ENCODE results near the gene TDG. TPM values are rescaled to one million over a fixed set of nuclear protein-coding genes. Genes with fewer than 3 reads are reported as not detected.

TDG gene
- total and polyA plus RNA-seq, 2 donors from 2014 or later, result 9.2 to 17.2 TPM

DNA sequence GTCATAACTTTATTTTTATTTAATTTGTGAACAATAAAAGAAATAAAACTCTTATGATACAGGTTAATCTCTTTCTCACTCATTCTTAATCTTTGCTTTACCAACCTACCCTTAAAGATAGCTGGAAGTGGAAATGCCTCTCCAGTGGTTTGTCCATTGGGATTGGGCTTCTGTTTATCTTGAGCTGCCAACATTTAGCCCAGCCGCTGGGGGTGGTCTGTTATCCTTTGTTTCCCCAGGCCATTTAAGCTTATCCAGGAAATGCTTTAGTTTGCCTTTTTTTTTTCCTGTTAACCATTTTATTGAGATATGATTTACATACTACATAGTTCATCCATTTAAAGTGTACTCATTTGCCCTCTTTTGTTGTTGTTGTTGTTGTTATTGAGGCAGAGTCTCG is 8.2 kb downstream of the TDG start:
- FAIRE-seq (no peak), DNase-seq (no peak)
- peaks cover 0 to 6% (median 3%) of the 10 kb centered on the region in 3 donors for H3K4me1 ChIP-seq (ENCODE audit: control insufficient read depth in 2 of 3, insufficient read depth in 2 of 3, low read depth in 1 of 3, low read length in 3 of 3)
- H3K27ac ChIP-seq (ENCODE audit: low read depth in 2 of 2, low read length in 2 of 2), result no peak overlapping the region
- H3K9me3 ChIP-seq (ENCODE audit: control insufficient read depth in 2 of 3, insufficient read depth in 1 of 3, low read length in 3 of 3), result no peaks in the 10 kb centered on the region
- intact Hi-C loops (cut with DNase I), result no loop called here
- H3K36me3 ChIP-seq (ENCODE audit: control insufficient read depth in 2 of 3, insufficient read depth in 3 of 3, low read length in 3 of 3), result peaks cover 4 to 8% (median 7%) of the 10 kb centered on the region in 3 donors
- no peak overlapping the region for H3K4me3 ChIP-seq (ENCODE audit: low read length in 3 of 3)
- no peak overlapping the region for H3K9ac ChIP-seq (ENCODE audit: low read length in 3 of 3)
- no peaks in the 10 kb centered on the region for H3K27me3 ChIP-seq (ENCODE audit: control insufficient read depth, insufficient read depth, low read length)
- TF ChIP-seq, protein P1, sequence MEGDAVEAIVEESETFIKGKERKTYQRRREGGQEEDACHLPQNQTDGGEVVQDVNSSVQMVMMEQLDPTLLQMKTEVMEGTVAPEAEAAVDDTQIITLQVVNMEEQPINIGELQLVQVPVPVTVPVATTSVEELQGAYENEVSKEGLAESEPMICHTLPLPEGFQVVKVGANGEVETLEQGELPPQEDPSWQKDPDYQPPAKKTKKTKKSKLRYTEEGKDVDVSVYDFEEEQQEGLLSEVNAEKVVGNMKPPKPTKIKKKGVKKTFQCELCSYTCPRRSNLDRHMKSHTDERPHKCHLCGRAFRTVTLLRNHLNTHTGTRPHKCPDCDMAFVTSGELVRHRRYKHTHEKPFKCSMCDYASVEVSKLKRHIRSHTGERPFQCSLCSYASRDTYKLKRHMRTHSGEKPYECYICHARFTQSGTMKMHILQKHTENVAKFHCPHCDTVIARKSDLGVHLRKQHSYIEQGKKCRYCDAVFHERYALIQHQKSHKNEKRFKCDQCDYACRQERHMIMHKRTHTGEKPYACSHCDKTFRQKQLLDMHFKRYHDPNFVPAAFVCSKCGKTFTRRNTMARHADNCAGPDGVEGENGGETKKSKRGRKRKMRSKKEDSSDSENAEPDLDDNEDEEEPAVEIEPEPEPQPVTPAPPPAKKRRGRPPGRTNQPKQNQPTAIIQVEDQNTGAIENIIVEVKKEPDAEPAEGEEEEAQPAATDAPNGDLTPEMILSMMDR (IDR thresholded peaks at IDR 0.05; ENCODE audit: borderline replicate concordance, extremely low read depth, insufficient read depth), result no peak

DNA sequence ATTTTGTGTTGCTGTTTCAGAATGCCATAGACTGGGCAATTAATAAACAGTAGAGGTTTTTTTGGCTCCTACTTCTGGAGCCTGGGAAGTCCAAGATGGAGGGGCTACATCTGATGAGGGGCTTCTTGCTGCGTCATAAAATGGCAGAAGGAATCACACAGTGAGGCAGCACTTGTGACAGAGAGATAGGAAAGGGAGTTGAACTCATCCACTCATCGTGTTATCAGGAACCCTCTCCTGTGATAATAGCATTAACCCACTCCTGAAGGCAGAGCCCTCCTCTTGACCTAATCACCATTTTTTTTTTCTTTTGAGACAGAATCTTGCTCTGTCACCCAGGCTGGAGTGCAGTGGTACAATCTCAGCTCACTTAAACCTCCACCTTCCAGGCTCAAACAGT is 9.7 kb downstream of the TDG start:
- no peak for DNase-seq
- H3K9me3 ChIP-seq (ENCODE audit: control insufficient read depth in 2 of 3, insufficient read depth in 1 of 3, low read length in 3 of 3), result no peaks in the 10 kb centered on the region
- no peak overlapping the region for H3K27ac ChIP-seq (ENCODE audit: low read depth in 2 of 2, low read length in 2 of 2)
- TF ChIP-seq, protein P1 (IDR thresholded peaks at IDR 0.05; ENCODE audit: borderline replicate concordance, extremely low read depth, insufficient read depth), result no peak
- no peak overlapping the region for H3K9ac ChIP-seq (ENCODE audit: low read length in 3 of 3)
- intact Hi-C loops (cut with DNase I), result no loop called here
- FAIRE-seq, result no peak
- peaks cover 6 to 16% (median 12%) of the 10 kb centered on the region in 3 donors for H3K36me3 ChIP-seq (ENCODE audit: control insufficient read depth in 2 of 3, insufficient read depth in 3 of 3, low read length in 3 of 3)
- no peak overlapping the region for H3K4me3 ChIP-seq (ENCODE audit: low read length in 3 of 3)
- no peaks in the 10 kb centered on the region for H3K4me1 ChIP-seq (ENCODE audit: control insufficient read depth in 2 of 3, insufficient read depth in 2 of 3, low read depth in 1 of 3, low read length in 3 of 3)
- H3K27me3 ChIP-seq (ENCODE audit: control insufficient read depth, insufficient read depth, low read length), result no peaks in the 10 kb centered on the region

DNA sequence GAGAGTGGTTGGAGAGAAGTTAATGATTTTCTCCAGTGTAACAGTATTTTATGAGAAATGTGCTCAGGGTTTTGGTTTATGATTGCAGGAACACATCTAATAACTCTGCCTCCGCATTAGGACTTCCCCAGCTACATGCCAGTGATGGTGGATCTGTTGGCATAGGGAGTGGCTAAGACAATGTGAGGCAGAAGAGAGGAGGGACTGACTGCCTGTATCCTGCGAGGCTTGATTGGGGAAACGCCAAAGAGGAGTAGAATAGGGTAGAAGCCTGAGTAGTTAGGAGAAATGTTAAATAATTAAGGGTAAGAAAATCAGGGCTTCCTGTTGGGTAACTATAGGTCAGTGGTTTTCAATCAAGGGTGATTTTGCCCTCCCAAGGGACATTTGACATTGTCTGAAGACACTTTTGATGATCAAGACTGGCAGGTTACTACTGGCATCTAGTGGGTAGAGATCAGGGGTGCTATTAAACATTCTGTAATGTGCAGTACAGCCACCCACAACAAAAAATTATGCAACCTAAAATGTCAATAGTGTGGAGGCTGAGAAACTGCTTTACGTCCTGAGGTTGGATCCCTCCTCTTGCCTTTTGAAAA is 12.8 kb downstream of the TDG start:
- Histone ChIP-seq H3K4me1 (ENCODE audit: control insufficient read depth in 2 of 3, insufficient read depth in 2 of 3, low read depth in 1 of 3, low read length in 3 of 3) (no peaks in the 10 kb centered on the region), H3K27ac (ENCODE audit: low read depth in 2 of 2, low read length in 2 of 2) (no peak overlapping the region), H3K4me3 (ENCODE audit: low read length in 3 of 3) (no peak overlapping the region), H3K27me3 (ENCODE audit: control insufficient read depth, insufficient read depth, low read length) (no peaks in the 10 kb centered on the region), H3K9ac (ENCODE audit: low read length in 3 of 3) (peak overlapping the region in 1 of 3 donors; percentile 10), H3K36me3 (ENCODE audit: control insufficient read depth in 2 of 3, insufficient read depth in 3 of 3, low read length in 3 of 3) (peaks cover 6 to 43% (median 18%) of the 10 kb centered on the region in 3 donors), H3K9me3 (ENCODE audit: control insufficient read depth in 2 of 3, insufficient read depth in 1 of 3, low read length in 3 of 3) (no peaks in the 10 kb centered on the region)
- no peak for FAIRE-seq
- DNase-seq, result no peak
- intact Hi-C loops (cut with DNase I), result no loop called here
- TF ChIP-seq, protein P1 (IDR thresholded peaks at IDR 0.05; ENCODE audit: borderline replicate concordance, extremely low read depth, insufficient read depth), result no peak

DNA sequence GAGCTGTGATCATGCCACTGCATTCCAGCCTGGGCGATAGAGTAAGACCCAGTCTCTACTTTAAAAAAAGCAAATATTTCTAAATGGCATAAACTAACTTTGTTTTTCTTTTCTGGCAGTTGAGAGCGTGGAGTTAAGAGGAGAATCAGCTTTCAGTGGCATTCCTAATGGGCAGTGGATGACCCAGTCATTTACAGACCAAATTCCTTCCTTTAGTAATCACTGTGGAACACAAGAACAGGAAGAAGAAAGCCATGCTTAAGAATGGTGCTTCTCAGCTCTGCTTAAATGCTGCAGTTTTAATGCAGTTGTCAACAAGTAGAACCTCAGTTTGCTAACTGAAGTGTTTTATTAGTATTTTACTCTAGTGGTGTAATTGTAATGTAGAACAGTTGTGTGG is 21.2 kb downstream of the TDG start:
- Histone ChIP-seq H3K4me1 (ENCODE audit: control insufficient read depth in 2 of 3, insufficient read depth in 2 of 3, low read depth in 1 of 3, low read length in 3 of 3) (no peaks in the 10 kb centered on the region), H3K36me3 (ENCODE audit: control insufficient read depth in 2 of 3, insufficient read depth in 3 of 3, low read length in 3 of 3) (peaks cover 4 to 43% (median 15%) of the 10 kb centered on the region in 3 donors), H3K9me3 (ENCODE audit: control insufficient read depth in 2 of 3, insufficient read depth in 1 of 3, low read length in 3 of 3) (no peaks in the 10 kb centered on the region), H3K27ac (ENCODE audit: low read depth in 2 of 2, low read length in 2 of 2) (no peak overlapping the region), H3K4me3 (ENCODE audit: low read length in 3 of 3) (no peak overlapping the region), H3K27me3 (ENCODE audit: control insufficient read depth, insufficient read depth, low read length) (no peaks in the 10 kb centered on the region), H3K9ac (ENCODE audit: low read length in 3 of 3) (no peak overlapping the region)
- intact Hi-C loops (cut with DNase I), result no loop called here
- DNase-seq (no peak), FAIRE-seq (no peak)
- TF ChIP-seq, protein P1 (IDR thresholded peaks at IDR 0.05; ENCODE audit: borderline replicate concordance, extremely low read depth, insufficient read depth), result no peak

All from kidney (tissue), 14 donors.